Head of caudate nucleus (tissue), 42 donors: ENCODE data around the gene AK6.
"Not testable (repeated sequence)": the region's sequence is repeated elsewhere in the genome, so short reads cannot be mapped to it uniquely, and the experiment has no call there.

ENCODE experiments used
- DNase-seq, 42 donors: peaks; one replicate each; pipeline versions ENCODE4 v3.0.0 to v3.0.0-alpha.2; 2020 to 2021; ENCODE audit warnings: mixed read lengths in 7 of 42
- intact Hi-C: fragments of 100-400 bp; cut with DNase I; formaldehyde crosslinking; loops from one replicate; pipeline ENCODE4 v1.15.0; 2022

Gene AK6

DNA sequence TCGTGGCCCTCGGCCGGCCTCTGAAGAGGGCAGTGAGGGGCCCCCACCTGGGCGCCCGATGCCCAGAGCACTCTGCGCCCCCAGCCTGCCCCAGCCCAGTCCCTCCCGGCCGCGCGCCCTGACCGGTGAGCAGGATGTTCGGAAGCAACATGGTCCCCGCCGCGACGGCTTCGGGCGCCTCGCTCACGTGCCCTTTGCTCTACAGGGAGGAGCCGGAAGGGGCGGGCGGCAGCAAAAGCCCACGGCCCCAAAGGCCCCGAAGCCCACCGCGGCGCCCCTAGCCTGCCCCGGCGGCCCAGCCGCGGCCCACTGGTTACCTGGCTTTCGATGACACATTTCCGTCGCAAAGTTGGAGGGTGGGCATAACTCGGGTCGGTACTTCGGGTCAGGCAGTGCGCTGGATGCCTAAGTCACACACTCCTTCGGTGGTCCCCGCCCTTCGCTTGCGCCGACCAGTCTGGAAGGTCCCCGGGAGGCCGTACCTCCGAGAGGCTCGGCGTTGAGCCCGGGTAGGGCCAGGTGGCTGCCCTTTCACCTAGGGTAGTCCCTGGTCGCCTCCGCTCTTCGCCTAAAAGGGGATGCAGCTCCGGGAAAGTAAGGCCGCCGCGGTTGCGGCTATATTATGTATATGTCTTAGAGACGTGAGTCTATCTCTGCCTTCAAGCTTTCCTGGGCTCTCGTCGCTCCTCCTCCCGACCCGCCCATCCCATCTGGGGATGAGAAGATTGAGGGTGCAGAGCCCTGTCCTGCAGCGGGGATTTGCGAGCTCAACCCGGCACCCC lies at the start of gene AK6, which contains the start of the genes RAD17 and TAF9:
Gene AK6, minus strand, starts transcription at position 181 of the 782 bp plus-strand sequence. Its CDS starts 30 bp downstream, at position 151.
Gene RAD17, plus strand, starts transcription at position 479 of the 782 bp plus-strand sequence. CDS start 2,391 bp downstream, outside the sequence.
Gene TAF9, minus strand, starts transcription at position 181 of the 782 bp plus-strand sequence. CDS start 3,783 bp downstream, outside the sequence.
- peak; percentile 91 to 98 (median 95) for DNase-seq
- intact Hi-C loops, result loop anchor here (5.0 to 10.0 kb wide), 2 partner anchors 132 to 275 kb away; partner anchors contain the start of gene SLC30A5

- no peak for DNase-seq
- intact Hi-C loops, result no loop called here
Observed at GRCh38 chr5:69418554-69418953, 49.2 kb upstream of the AK6 start.

DNA sequence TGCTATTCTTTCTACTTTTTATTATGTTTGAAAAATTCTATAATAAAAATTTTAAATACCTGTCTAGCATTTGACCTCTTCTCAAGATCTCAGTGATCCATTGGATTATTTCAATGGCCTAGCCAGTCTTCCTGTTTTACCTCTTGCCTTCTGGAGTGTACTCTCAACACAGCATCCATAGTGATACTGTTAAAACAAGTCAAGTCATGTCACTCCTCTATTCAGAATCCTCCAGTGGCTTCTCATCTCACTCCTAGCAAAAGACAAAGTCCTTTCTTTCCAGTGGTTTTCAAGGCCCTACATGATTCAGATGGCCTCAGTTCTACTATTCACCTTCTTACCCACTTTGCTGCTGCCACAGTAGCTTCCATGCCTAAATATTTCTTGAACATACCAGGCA lies 47.4 kb upstream of the AK6 start:
- intact Hi-C loops, result no loop called here
- DNase-seq, result no peak

DNA sequence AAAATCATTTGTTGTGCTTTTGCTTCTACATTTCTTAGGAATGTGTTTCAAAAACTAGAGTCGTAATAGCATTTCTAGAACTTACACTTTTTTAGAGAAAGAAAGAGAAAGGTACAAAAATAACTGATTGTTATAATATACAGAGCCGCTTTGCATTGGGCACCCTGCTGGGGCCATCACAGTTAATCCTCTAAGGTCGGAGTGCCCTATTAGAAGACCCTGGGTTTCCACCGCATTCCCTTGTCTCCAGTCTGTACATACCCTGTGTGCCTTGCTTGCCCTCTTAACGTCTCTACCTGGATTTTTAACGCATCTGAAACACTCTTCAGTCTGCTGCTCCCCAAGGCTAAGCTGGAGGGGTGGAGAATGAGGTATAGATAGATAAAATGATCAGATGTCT lies 46.9 kb upstream of the AK6 start:
- intact Hi-C loops, result no loop called here
- DNase-seq, result no peak

DNA sequence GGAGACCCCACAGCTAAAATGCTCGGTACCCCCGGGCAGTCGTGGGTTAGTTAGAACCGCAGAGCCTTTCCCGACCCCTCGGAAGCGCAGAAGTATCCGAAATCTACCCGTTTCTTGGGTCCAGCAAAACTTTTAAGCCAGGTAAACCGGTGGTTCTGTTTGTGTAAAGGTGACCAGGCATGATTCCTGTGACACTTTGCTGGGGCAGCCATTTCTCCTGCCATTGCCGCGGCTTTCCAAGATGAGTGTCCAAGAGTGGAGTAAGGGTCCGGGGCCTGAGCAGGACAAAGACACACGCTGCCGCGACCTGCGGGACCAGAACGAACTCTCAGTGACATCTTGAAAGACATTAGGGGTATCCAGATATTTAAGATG lies 46.3 kb upstream of the AK6 start:
- intact Hi-C loops, result no loop called here
- DNase-seq, result peak in 1 of 42 donors; percentile 3

DNA sequence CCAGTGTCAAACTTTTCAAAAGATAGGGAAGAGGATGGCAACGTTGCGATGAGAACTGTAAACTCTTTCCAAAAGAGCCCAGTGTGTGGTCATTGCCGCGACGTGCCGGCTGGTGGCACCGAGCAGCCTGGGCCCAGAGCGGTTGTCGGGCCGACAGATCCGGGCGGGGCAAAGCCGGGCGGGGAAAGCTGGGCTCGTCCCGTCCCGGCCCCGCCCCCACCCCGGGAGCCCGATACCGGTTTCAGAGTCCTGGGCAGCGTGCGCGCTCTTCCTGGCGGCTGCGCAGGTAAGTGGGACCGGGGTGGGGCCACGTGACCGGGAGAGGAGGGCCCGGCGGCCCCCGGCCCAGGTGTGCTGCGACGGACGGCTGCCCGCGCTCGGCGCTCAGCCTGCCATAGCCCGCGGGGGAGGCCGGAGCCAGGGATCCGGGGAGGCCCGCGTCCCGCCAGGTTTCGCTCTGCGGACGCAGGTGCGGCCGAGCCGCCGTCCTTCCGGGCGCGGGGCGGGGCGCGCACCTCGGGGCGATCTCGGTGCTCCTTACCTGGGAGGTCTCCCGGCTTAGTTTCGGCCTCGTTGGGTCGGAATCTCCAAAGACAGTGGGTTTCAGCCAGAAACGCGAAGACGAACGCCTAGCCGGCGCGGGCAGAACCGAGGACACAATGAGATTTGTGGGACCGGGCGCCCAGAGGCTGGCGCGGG lies 45.7 kb upstream of the AK6 start, which contains the start of gene MARVELD2:
Gene MARVELD2, plus strand, starts transcription at position 232 of the 699 bp plus-strand sequence. CDS start 4,270 bp downstream, outside the sequence.
- intact Hi-C loops, result no loop called here
- peak; percentile 7 to 75 (median 42) for DNase-seq

GRCh38 chr5:69404659-69405330 lies 35.5 kb upstream of the AK6 start:
- DNase-seq, result no peak
- intact Hi-C loops, result no loop called here

DNA sequence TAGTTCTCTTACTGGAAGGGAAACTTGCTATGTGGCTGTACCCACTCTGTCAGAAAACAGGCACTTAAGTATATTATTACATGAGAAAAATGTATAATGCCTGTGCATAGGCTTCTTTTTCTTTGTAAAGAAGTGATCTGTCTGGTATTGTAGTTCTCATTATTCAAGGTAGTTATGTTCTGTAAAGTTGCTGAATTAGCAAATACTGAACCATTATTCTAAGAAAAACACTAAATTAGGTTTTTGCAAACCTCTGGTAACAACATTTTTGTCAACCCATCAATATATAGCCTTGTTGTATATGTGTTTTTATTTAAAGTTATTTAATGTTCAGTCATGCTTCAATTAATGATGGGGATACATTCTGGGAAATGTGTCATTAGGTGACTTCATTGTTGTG lies 9.1 kb upstream of the AK6 start:
- DNase-seq, result no peak
- intact Hi-C loops, result no loop called here

GRCh38 chr5:69374911-69375446 lies 5.7 kb upstream of the AK6 start:
- intact Hi-C loops, result no loop called here
- no peak for DNase-seq

DNA sequence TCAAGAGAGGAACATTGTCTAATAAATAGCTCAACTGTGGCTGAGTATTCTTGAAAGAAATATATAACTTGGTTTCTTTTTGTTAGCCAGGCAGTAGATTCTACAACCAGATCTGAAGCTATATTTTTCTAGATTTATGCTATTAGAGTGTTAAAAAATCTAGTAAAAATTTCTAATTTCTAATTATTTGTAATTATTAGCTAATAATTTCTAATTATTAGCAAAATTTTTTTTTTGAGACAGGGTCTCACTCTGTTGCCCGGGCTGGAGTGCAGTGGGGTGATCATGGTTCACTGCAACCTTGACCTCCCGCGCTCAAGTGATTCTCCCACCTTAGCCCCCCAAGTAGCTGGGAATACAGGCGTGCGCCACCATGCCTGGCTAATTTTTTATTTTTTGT lies 3.1 kb upstream of the AK6 start:
- DNase-seq, result no peak
- intact Hi-C loops, result no loop called here

GRCh38 chr5:69370335-69370734 lies 1.0 kb upstream of the AK6 start:
- DNase-seq, intact Hi-C loops: not testable (repeated sequence)

DNA sequence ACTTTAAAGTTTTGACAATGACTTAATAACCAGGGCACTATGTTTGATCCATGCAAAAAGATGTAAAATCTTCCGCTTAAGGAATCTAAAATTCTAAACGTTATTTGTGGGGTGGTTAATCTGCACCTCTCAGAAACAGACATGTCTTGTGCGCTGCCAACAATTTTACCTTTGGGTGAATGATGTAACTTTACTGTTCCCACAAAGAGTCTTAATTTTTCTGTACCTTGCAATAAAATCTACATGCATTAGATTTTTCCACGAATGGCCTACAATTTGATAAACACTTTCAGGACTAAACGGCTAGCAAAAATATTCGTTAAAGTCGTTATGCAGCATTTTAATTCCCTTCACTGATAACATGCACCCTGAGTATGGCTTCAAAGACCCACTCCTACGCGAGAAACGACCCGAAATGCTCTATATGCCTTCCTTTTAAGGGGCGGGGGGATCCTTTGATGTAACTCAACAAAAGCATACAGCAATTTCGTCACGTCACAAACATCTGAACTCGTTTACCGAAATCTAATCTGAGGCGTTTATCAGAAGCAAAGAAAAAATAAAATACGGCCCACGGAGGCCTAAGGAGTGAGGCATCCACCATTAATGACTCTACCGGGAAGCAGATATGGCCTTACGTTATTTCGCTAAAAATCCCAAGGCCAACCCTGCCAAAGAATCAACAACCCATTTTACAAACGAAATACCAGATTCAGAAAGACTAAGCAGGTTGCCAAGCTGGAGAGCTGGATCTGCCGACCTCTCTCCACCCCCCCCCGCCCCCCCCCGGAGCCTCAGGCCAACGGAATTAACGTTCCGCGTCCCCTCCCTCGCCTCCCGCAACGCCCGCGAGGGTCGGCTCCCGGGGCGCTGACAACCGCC lies 621 bp downstream of the AK6 start:
- peak in 2 of 42 donors; percentile 1 to 6 for DNase-seq
- intact Hi-C loops, result loop anchor here (5.0 to 10.0 kb wide), 2 partner anchors 131 to 274 kb away; partner anchors contain the start of gene SLC30A5

GRCh38 chr5:69367697-69368279 lies 1.5 kb downstream of the AK6 start:
- peak in 2 of 42 donors; percentile 9 to 11 for DNase-seq
- intact Hi-C loops, result loop anchor here (5.0 to 10.0 kb wide), 2 partner anchors 130 to 273 kb away; partner anchors contain the start of gene SLC30A5

GRCh38 chr5:69364850-69365249 lies 4.5 kb downstream of the AK6 start:
- no peak for DNase-seq
- intact Hi-C loops, result loop anchor here (5.0 to 10.0 kb wide), 2 partner anchors 128 to 270 kb away; partner anchors contain the start of gene SLC30A5

GRCh38 chr5:69364414-69364813 lies 4.9 kb downstream of the AK6 start:
- no peak for DNase-seq
- intact Hi-C loops, result loop anchor here (10.0 kb wide), 1 partner anchor 270 kb away; the partner anchor contains the start of gene SLC30A5

- DNase-seq, result no peak
- intact Hi-C loops, result loop anchor here (10.0 kb wide), 1 partner anchor 266 kb away; the partner anchor contains the start of gene SLC30A5
Observed at GRCh38 chr5:69360442-69360841, 8.9 kb downstream of the AK6 start.

DNA sequence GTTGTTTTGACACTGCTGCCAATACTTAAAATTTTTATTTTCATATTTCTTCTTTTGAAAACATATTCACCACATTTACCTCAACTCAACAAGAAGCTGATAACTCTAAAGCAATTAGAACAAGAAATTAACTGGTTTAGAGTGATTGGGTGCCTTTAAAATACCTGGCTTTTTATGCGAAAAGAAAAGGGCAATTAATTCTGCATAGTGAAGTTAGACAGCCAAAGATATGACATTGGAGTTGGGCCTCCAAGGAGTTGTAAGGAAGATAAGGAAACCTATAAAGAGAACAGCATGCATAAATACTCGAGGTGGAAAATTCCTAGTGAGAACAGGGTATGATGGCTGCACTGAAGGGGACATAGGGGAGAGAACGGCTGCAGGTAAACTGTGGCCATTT lies 9.6 kb downstream of the AK6 start:
- intact Hi-C loops, result loop anchor here (10.0 kb wide), 1 partner anchor 265 kb away; the partner anchor contains the start of gene SLC30A5
- no peak for DNase-seq
